Measurements from ENCODE around the gene DCDC2C. TPM values are rescaled to one million over a fixed set of nuclear protein-coding genes. Genes with fewer than 3 reads are reported as not detected.

DCDC2C gene
- polyA plus RNA-seq, 4 donors: 0.17 to 0.92 (median 0.39) TPM; not detected in 1

DNA sequence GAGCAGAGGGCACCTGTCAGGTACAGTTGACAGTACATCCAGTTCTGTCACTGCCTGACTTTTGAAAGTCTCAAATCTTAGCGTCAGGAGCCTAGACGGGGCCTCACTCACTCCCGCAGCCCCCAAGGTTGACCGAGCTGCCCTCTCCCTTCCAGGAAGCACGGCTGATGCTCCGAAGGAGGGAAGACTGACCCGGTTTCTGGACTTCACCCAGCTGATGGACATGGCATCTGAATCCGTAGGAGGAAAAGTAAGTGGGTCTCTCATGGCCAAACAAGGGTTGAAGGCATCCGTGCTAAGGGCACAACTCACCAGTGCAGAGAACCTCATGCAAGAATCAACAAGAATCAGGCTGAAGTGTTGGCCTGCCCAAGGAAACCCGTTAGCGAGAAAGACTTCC is 32.4 kb upstream of the DCDC2C start:
- DNase-seq (ENCODE audit: low read depth in 4 of 4, low spot score in 2 of 4): no peak

DNA sequence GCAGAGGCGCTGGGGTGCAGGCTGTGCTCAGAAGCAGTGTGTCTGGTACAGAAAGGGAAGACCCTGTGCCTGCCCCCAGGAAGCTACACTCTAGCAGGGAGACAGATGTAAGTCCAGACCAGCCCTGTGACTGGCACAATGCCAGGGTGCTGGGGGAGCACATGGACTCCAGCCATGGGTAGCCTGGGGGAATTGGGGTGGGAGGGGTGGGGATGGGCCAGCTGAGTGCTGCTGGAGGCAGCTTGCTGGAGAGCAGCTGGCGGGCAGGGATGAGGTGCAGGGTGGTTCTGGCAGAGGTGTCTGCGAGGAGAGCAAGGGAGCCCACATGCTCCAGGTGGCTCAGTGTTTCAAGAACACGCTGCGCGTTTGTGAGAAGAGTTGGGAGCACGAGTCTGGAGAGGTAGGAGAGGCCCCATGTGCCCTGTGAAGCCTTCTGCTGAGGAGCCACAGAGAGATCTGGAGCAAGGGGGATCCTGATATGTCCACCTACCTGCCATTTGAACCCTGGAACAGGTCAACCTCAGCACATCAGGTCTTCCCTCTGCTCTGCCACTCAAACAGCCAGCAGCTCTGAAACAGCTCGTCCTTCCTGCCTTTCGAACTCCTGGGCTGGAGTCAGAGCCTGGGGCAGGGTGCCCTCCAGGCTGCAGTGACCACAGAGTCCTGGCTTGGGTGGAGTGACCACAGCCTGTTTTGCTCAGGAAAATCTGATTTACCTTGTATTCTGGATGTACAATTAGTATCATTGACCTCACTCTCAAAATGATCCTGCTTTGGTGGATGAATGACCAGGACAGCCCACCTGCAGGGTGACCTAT is 30.3 kb upstream of the DCDC2C start:
- DNase-seq (ENCODE audit: low read depth in 4 of 4, low spot score in 2 of 4): no peak

DNA sequence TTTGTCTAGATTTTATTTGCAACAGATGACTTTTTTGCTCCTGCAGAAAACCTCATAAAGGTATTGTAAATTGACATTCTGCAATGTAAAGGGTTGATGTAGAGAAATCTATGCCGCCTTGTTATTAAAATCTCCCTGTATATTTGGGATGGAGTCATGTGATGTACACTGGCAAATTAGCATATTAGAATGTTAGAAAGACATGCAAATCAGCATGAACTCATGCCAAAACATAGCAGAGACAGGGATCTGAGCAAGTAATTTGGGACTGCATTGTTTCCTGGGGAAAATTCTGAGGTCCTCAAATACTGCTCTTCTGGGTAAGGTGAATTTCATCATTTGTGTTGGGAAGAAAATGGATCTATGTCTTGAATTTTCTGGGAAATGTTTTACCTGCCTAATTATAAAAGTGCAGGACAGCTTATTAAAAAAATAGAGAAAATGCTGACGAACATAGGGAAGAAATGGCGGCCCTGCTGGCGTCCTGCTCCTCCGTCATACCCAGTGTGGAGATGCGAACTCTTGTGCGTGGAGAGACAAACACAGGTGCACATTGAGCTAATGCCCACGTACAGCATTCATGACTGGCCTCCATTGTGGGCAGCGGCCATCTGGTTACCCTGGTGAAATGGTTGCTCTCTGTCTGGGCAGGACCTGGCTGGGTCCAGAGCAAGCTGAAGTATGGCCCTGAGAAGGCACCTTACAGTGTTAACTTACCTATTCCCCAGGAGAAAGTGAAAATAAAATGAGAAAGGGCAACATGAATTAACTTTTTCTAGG is 29.1 kb upstream of the DCDC2C start:
- DNase-seq (ENCODE audit: low read depth in 4 of 4, low spot score in 2 of 4): no peak

DNA sequence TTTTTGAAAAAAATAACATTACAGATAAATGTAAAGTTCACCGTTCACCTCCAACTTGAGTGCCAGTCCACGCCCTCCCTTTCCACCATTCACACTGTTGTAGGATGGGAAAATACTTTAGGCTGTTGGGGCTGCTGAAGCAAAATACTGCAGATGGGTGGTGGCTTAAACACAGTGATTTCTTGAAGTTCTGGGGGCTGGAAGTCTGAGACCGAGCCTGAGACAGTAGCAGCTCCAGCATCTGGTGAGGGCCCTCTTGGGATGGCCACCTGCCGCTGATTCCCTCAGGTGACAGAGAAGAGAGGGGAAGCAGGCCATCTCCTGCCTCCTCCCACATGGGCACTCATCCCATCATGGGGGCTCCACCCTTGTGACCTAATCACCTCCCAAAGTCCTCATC is 27.7 kb upstream of the DCDC2C start:
- no peak for DNase-seq (ENCODE audit: low read depth in 4 of 4, low spot score in 2 of 4)

DNA sequence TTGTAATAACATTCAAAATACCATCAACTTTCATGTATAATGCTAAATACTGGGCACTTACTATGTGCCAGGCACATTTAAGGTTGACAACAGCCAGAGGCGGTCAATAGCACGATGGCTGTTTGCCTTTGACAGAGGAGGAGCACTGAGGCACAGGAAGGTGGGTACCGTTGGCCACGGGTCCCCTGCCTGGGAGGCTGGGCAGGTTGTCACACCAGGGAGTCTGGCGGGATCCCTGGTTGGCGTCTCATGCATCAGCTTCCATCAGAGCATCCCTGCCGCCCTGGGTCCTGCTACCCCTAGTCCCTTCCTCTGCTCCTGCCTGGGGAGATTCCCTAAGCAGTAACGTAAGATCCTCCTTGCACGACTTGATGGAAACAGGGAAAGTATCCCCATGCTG is 25.9 kb upstream of the DCDC2C start:
- DNase-seq (ENCODE audit: low read depth in 4 of 4, low spot score in 2 of 4): no peak

DNA sequence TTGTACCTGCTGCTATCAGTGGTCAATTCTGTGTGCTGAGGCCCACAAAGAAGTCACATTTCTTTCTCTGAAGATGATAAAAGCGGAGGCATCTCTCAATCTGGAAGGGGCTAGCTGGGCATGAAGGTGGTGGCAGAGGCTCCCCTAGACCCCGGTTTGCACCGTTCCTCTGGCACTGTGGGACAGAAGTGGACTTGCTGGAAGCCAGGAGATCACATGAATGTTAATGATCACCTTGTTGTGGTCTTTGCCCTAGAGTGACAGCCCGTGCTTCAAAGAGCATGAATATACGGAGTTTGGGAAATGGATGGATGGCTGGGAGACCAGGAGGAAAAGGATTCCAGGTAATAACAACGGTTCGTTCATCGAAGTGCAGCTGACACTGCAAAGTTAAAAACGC is 25.2 kb upstream of the DCDC2C start:
- no peak for DNase-seq (ENCODE audit: low read depth in 4 of 4, low spot score in 2 of 4)

DNA sequence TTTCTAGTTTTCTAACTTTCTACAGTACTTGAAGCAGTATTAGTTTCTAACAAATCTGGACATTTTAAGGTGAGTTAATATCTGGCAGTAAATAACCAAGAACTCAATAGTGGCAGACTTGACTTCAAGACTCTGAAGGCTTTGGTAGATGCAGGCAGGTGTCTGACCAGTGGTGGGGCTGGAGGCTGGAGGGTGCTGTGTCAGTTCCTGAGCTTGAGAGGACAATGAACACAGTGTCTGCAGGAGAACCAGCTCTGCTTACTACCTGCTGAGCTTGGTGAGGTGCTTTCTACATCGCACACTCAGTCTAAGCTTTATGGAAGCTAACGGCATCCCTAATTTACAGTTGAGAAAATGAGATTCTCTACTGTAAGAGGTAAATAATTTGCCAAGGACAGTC is 24.2 kb upstream of the DCDC2C start:
- no peak for DNase-seq (ENCODE audit: low read depth in 4 of 4, low spot score in 2 of 4)

DNA sequence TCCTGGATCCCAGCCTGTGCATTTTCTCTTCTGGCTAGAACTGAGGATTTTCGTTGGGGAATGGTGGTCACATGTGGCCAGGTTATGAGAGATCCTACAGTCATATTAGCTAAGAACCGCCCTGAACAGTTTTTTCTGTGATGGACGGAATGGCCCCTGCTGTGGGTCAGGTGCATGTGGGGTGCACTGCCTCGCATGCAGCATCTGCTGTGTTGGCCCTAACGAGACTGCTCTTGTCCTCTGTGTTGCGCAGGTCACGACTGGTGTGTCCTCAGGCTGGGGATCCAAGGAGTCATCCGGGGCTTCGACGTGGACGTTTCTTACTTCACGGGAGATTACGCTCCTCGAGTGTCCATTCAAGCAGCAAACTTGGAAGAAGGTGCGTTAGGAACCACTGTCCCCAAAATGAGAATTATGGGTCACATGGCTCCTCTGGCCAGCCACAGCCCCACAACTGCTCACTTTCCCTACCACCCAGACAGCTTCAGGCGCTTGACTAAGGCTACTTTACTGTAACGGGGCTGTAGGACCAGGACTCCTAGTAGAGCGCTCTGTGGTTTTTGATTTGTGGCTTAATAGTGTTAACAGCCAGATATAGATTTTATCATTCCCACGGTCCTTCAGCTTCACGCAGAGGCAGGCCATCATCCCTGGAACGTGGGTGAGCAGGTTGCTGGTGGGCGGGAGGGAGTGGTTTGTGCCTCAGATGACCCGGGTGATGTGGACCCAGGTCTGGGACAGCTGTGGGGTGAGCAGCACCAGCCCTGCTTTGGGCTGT is 23.6 kb upstream of the DCDC2C start:
- no peak for DNase-seq (ENCODE audit: low read depth in 4 of 4, low spot score in 2 of 4)

DNA sequence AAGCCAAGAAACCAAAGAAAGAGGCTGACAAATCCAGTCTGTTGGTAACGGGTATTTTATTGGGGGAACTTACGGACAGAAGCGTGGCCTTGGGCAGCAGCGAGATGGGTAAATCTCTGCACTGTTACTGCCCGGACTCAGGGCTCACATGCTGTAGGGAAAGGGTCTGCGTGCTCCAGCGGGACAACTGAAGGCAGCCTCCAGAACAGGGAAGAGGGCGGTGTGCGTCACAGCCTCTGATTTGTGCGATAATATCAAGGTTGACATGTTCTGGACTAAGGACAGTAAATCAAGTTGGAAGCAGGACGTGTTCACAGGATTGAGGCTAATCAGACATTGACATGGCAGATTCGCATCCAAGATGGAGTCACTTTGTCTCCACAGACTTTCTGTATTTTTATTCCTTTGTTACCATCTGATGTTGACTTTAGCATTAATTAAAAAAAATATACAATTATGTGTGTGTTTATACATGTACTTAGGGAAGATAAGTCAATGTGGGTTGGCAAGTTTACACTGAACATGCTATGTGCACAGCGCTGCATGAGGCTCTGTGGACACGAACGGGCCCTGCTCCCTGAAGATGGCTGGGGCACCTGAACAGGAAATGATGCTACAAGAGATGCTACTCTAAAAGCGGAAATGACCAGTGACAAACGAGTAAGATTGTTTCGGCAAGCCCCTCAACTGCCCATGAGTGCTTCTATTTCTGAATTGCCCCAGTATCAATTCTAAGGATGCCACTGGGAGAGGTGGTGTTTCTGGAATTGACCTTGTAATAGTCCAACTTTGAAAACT is 22.6 kb upstream of the DCDC2C start:
- no peak for DNase-seq (ENCODE audit: low read depth in 4 of 4, low spot score in 2 of 4)

DNA sequence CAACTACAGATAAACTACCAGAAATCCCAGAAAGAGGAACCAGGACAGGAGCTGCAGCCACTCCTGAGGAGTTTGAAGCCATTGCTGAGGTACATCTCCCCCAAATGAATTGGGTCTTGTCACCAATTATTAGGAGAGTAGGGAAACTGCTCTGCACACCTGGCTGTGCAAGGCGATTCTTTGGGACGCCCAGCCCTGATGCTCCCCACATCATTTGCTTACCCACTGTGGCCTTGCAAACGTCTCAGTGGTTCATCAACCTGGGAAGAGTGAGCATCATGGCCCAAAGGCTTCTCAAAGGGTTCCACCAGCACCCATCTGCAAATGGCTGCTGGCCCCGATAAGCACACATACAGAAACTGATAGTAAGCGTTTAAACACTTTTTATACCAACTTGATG is 21.8 kb upstream of the DCDC2C start:
- no peak for DNase-seq (ENCODE audit: low read depth in 4 of 4, low spot score in 2 of 4)

DNA sequence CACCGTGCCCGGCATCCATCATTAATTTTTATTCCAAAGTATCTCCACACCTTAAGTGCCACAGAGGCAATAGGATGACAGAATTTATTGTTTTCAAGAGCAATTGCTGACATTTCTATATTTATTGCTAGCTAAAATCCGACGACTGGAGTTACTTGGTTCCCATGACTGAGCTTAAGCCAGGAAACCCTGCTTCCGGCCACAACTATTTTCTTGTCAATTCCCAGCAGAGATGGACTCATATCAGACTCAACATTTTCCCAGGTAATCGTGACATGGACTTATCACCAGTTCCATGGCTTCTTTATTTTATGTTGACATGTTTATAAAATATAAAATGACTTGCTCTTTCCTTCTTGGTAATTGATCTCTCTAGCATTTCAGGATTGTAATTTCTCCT is 20.6 kb upstream of the DCDC2C start:
- no peak for DNase-seq (ENCODE audit: low read depth in 4 of 4, low spot score in 2 of 4)

DNA sequence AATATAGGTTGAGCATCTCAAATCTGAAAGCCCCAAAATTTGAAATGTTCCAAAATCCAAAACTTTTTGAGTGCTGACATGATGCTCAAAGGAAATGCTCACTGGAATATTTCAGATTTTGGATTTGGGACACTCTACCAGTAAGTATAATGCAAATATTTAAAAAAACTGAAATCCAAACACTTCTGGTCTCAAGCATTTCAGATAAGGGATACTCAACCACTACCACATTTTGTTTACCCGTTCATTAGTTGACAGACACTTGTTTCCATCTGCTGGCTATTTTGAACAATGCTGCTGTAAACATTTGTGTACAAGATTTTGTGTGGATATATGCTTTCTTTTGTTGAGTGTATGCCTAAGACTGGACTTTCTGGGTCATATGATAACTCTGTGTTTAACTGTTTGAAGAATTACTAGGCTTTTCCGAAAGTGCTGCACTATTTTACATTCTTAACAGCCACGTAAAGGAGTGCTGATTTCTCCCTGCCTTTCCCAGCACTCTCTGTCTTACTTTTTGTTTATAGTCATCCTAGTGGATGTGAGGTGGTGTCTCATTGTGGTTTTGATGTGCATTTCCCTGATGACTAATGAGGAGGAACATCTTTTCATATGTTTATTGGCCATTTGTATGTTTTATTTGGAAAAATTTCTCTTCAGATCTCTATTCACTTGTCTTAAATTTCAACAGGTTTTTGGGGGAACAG is 19.5 kb upstream of the DCDC2C start:
- DNase-seq (ENCODE audit: low read depth in 4 of 4, low spot score in 2 of 4): no peak

DNA sequence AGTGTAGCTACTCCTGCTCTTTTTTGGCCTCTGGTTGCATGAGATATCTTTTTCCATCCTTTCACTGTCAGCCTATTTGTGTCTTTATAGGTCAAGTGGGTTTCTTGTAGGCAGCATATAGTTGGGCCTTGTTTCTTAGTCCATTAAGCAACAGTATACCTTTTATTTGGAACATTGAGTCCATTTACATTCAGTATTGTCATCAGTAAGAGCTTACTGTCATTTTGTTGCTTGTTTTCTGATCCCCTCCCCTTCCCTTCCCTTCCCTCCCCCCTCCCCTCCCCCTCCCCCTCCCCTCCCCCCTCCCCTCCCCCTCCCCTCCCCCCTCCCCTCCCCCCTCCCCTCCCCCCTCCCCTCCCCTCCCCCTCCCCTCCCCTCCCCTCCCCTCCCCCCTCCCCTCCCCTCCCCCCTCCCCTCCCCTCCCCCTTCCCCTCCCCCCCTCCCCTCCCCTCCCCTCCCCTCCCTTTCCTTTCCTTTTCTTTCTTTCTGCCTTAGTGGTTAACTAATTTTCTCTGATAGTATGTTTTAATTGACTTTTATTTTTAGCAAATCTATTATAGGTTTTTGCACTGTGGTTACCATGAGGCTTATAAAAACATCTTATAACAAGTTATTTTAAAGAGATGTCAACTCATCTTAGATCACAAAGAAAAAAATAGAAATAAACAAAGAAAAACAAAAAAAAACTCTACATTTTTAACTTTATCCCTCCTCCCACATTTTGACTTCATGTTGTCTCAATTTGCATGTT is 13.2 kb upstream of the DCDC2C start:
- DNase-seq (ENCODE audit: low read depth in 4 of 4, low spot score in 2 of 4): no peak

DNA sequence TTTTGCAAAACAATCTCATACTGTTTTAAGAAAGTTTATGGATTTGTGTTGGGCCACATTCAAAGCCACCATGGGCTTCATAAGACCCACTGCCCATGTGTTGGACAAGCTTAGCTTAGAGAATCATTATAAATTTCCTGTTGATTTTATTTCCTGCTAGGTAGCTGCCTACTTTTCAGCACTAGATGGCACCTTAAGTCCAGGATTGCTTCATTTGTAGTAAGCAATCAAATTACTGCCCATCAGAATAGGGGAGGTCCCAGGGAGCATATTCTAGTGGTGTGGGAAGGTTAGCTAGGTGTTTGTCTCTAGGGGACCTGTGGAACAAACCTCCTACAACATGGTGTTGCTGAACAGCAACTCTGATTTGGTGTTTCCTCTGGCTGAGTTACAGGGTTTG is 11.0 kb upstream of the DCDC2C start:
- no peak for DNase-seq (ENCODE audit: low read depth in 4 of 4, low spot score in 2 of 4)

DNA sequence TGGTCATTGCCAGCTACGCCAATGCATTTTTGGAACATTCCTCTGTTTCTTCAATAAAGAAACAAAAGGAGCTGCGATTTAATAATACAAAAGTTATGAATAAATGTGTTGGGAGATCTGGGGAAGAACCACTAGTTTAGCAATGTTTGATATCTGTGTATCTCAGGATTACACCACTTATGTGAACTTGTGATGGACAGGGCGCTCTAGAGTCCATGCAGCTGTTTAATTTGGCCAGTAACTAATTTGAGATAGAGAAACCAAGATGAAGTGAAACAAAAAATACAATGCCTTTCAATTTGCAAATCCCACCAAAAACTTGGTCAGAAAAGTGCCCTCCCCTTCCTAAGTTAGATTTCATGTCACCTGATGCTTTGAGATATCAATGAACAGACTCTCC is 6.8 kb upstream of the DCDC2C start:
- DNase-seq (ENCODE audit: low read depth in 4 of 4, low spot score in 2 of 4): no peak

DNA sequence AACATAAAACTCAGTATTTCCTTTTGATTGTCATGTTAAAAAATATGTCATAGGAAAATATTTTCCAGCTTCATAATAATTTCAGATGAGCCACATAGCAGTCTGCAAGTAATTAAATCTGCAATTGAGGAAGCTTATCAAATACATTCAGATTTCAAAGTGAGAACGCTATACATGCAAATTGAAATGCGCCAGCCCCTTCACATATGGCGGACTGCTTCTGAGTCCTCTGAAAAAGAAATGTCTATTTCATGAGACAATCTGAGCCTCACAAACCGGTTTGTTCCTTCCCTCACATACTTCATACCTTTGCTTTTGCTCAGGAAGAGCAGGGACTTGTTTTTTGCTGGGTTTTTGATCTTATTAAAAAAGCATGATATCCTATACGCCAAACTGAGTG is 2.3 kb upstream of the DCDC2C start:
- DNase-seq (ENCODE audit: low read depth in 4 of 4, low spot score in 2 of 4): no peak

DNA sequence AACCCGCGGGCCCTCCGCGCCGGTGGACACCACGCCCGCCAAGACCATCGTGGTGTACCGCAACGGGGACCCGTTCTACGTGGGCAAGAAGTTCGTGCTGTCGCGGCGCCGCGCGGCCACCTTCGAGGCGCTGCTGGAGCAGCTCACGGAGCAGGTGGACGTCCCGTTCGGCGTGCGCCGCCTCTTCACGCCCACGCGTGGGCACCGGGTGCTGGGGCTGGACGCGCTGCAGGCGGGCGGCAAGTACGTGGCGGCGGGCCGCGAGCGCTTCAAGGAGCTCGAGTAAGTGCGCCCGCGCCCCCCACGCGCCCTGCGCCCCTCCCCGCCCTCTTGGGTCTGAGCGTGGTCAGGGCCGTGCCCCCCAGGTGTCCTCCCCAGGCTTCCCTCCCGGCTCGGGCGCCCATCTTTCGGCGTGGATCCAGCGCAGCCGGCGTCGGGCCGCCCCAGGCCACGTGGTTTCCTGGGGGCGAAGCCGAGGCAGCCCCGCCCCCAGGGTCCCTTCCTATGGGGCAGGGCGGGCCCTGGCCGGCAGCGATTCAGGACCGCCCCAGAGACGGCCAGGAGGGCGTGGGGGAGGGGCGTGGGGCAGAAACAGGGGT is 481 bp downstream of the DCDC2C start:
- no peak for DNase-seq (ENCODE audit: low read depth in 4 of 4, low spot score in 2 of 4)

DNA sequence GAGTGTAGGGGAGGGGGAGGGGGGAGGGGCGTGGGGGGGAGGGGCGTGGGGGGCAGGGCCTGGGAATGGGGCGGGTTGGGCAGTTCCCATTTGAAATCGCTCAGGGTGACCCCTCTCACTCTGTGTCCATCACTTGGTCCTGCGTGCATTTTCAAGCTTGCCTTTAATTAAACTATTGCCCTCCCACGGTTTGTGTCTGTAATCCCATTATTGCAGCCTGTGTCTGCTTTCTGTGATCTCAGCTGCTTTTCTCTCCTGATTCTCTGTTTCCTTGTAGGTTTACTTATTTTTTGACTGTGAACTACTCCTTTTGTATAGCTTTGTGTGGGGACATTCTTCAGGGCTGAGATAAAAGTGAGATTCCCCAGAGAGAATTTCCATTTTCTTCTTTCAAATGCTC is 1.3 kb downstream of the DCDC2C start:
- DNase-seq (ENCODE audit: low read depth in 4 of 4, low spot score in 2 of 4): no peak

DNA sequence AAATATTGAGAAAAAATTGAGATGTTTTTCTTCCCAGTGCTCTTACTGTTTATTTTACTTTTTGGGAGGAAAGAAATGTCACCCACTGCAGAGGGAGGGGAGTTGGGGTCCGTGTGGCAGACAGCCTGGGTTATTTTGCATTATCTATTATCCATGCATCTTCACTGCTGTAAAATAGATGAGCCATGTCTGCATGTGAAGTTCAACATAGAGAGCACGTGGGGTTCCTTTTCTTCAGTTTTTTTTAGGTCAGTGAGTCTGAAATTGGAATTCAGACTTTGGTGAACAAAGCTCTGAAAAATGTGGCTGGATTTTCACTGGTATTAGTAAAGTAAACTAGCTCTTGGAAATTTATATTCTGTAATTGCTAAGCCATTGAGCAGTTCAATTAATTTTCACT is 2.4 kb downstream of the DCDC2C start:
- DNase-seq (ENCODE audit: low read depth in 4 of 4, low spot score in 2 of 4): no peak
